GM19468 (cell line): ENCODE data around the gene CHRNA4.

Source experiments
- ATAC-seq: cut with Tn5 transposase; IDR thresholded peaks from one replicate; pipeline ENCODE4 v1.9.1; 2021; ENCODE audit warnings: mild to moderate bottlenecking, moderate library complexity, moderate number of reproducible peaks; ENCODE audit not compliant: unreplicated experiment; ENCODE audit errors: extremely low read depth

Gene CHRNA4

GRCh38 chr20:63325554-63326313, 35.4 kb downstream of the CHRNA4 start:
- no peak for ATAC-seq

- no peak for ATAC-seq
These were observed 36.1 kb downstream of the CHRNA4 start for GRCh38 chr20:63325021-63325471.

DNA sequence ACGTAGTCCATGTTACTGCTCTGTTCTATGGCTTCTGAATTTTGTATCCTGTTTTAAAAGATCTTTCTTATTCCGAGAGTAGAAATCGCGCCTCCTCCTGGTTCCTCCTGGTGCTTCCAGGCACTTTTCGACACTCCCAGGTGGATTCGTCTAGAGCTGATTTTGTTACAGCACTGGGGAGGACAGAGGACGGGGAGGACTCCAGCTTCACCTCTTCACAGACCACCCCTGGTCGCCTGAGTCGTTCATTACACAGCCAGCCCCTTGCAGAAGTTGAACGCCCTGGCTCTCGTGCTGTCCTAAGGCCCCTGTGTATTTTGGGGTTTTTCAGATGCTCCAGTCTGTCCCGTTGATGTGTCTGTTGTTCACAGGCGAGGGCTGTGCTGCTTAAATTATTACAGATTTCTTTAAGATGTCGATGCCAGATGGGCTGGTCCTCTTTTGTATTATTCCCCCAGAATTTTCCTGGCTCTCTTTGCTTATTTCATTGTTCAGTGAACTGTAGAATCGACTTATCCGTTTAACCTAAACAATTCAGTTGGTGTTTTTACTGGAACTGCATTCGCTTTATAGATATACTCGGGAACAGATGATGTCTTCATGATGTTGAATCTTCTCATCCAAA, 37.7 kb downstream of the CHRNA4 start:
- no peak for ATAC-seq

GRCh38 chr20:63322933-63323273, 38.2 kb downstream of the CHRNA4 start:
- ATAC-seq, result no peak

- no peak for ATAC-seq
These were observed 38.8 kb downstream of the CHRNA4 start for GRCh38 chr20:63322146-63322932.

DNA sequence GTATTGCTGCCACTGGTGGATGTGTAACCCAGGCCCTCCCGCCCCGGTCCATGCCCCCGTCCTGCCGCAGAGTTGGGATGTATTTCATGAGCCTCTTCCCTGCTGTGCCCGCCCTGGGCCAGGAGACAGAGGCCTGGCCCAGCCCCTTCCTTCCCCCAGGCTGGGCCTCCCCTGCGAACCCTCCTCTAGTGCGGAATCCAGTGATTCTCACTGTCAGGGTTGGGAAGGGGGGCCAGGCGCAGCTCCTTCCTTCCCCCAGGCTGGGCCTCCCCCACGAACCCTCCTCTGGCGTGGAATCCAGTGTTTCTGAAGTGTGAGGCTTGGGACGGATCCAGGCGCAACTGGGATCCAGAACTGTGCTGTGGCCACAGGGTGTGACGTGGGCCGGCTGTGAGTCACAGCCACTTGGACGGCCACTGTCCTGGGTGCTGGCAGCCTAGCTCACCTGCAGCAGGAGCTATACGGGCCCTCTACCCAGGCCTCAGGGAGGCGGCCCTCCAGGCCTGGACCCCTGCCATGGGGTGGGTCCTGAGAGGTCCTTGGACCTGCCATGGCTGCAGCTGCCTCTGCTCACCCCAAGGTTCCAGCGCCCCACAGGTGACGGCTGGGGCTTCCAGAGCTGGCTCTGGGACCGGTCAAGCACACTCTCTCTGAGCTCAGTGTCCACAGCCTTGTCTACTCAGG, 39.9 kb downstream of the CHRNA4 start:
- ATAC-seq, result no peak

GRCh38 chr20:63320616-63321147, 40.5 kb downstream of the CHRNA4 start:
- ATAC-seq, result no peak

- no peak for ATAC-seq
These were observed 41.1 kb downstream of the CHRNA4 start for GRCh38 chr20:63320041-63320511.

DNA sequence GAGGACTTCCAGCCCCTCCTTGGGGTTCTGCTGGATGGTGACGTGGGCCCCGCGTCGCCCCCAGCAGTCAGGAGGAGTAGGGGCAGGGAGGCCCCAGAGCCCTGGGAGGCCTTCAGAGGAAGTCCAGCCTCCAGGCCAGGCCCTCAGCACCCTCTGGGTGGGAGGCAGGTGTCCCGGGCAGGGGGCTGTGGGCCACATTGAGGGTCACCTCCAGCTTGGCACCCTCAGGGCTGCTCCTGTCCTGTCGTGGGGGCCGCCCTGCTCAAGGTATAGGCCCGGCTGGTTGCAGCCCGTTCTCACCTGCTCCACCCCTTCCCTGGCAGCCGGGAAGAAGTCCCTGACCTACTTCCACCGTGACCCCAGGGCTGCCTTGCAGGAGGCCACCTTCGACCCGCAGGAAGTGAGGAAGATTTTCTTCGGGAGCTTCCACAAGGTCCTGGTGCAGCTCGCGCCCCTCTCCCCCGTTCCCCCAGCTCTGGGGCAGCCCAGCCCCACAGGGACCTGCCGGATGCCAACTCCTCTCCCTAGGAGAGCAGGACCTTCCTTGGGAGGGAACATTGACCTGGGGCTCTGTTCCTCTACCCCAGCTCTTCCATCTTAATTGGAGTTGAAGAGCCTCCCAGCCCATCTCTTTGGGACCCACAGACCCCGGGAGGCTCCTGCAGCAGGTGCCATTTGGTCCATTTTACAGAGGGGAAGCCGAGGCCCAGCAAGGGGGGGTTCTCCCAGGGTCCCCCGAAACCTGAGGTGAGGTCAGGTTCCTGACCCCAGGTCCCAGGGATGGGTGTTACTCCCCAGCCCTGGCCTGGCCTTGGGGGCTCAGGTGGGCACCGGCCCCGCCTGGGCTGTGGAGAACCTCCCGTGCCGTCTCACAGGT, 41.7 kb downstream of the CHRNA4 start:
- ATAC-seq, result no peak

DNA sequence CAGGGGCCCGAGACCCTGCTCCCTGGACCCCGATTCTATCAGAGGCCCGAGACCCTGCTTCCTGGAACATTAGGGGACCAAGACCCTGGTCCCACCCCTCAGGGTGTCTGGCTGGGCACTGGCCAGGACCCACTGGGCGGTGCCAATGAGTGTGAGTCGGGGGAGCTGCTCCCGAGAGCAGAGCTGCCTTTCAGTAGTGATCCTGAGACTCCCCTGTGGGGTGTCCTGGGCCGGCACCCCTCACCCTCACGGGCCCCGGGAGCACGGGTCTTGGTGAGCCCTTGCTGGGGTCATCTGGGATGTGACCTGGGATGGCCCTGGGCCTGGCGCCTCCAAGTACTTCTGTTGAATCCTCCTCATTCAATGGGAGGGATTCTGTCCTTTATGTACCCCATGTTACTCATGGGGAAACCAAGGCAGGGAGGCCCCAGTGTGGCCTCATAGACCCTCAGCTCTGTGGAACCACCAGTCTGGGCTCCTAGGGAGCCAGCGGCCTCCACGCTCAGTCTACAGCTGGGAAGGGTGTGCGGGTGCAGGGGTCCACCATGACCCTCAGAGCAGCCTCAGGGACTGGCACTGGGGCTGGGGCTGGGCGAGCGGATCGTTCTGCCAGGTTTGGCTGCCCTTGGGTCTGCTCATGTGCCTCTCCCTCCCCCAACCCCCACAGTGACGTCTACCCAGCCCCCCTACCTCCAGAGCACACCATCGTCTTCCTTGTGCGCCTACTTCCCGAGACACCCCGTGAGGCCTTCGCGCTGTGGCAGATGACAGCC, 42.6 kb downstream of the CHRNA4 start:
- ATAC-seq, result no peak

DNA sequence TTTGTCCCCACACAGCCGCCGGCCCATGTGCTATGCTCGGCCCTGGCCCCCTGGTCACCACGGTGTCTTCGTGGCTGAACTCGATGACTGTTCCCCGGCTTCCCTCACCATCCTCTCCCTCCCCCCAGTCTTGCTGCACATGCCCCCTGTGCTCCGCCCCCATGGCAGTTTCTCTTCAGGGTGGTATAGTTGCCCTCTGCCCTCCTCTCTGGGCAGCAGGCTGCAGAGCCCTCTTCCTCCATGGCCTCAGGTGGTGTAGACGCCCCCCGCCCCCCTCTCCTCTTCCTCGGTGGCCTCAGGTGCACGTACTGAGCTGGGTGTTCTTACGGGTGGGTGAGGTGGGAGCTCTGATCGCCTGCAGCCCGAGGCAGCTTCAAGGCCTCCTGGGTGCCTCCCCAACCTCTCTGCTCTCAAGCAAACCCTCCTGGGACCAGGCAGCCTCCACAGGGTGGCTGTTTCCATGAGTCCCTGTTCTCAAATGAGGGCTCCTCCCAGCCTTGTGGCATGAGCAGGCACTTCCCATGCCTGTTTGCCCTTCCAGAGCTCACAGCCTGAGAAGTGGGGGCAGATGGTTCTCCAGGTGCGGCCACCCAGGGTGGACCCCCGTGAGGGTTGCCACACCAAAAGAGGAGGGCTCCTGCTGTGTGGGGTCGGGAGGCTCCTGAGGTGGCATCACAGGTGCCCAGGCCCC, 43.4 kb downstream of the CHRNA4 start:
- ATAC-seq, result no peak

DNA sequence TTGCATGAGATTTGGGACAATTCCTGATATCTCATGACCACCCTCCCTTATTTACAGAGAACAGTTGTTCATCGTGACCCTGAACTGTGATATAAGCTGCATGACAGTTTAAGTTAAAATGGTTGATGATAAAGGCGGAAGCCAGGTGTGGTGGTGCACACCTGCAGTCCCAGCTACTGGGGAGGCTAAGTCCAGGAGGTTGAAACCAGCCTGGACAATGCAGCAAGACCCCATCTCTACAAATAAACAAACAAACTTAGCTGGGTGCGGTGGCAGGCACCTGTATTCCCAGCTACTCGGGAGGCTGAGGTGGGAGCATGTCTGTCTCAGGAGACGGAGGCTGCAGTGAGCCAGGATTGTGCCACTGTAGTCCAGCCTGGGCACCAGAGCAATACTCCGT, 44.1 kb downstream of the CHRNA4 start:
- no peak for ATAC-seq

DNA sequence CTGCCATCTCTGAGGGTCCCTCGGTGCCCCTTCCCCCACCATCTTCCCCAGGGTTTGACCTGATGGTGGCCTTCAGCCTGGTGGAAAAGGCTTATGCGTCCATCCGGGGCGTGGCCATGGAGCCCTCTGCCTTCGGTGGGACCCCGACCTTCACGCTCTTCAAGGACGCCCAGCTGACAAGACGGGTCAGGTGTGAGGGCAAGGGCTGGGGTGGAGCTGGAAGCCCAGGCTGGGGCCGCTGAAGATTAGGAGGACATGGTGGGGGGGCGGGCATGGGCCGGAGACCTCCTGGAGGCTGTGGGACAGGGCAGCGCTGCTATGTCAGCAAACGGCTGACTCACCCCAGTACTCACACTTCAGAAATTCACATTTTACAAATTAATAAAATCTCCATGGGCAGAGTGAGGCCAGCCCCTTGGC, 44.6 kb downstream of the CHRNA4 start:
- ATAC-seq, result no peak

GRCh38 chr20:63315731-63316491, 45.2 kb downstream of the CHRNA4 start:
- no peak for ATAC-seq

GRCh38 chr20:63315240-63315689, 45.9 kb downstream of the CHRNA4 start:
- ATAC-seq, result no peak

- no peak for ATAC-seq
These were observed 46.4 kb downstream of the CHRNA4 start for GRCh38 chr20:63314566-63315239.
